H9 (cell line): ENCODE measurements around the gene SLC7A6. TPM values are rescaled to one million over a fixed set of nuclear protein-coding genes. Genes with fewer than 3 reads are reported as not detected.

Source experiments
- DNase-seq: peaks from one replicate; pipeline ENCODE4 v3.0.0-alpha.2; 2017
- H2AFZ ChIP-seq: one replicate; pipeline ENCODE4 v1.6.1; 2013; ENCODE audit warnings: mild to moderate bottlenecking, low read length, control low read depth, moderate library complexity
- H2AK5ac ChIP-seq: 2 replicates; pipeline ENCODE4 v1.6.1; 2013; ENCODE audit warnings: low read length, control low read depth, mixed read lengths; ENCODE audit not compliant: insufficient read length
- H2BK120ac ChIP-seq: one replicate; pipeline ENCODE4 v1.6.1; 2013; ENCODE audit warnings: low read depth, mild to moderate bottlenecking, low read length, control low read depth, inconsistent platforms; ENCODE audit not compliant: poor library complexity, severe bottlenecking
- H2BK12ac ChIP-seq: 2 replicates; pipeline ENCODE4 v1.6.1; 2013; ENCODE audit warnings: low read length, control low read depth, mixed read lengths, low read depth; ENCODE audit not compliant: insufficient read length
- H2BK15ac ChIP-seq: 2 replicates; pipeline ENCODE4 v1.6.1; 2013; ENCODE audit warnings: low read depth, low read length, control low read depth
- H2BK20ac ChIP-seq: one replicate; pipeline ENCODE4 v1.6.1; 2013; ENCODE audit warnings: low read depth, mild to moderate bottlenecking, low read length, control low read depth, inconsistent platforms; ENCODE audit not compliant: poor library complexity, severe bottlenecking
- H2BK5ac ChIP-seq: 2 replicates; pipeline ENCODE4 v1.6.1; 2013; ENCODE audit warnings: low read length, control low read depth, mixed read lengths; ENCODE audit not compliant: insufficient read length
- H3K14ac ChIP-seq: 2 replicates; pipeline ENCODE4 v1.6.1; 2013; ENCODE audit warnings: low read length, control low read depth; ENCODE audit not compliant: insufficient read depth
- H3K18ac ChIP-seq: 2 replicates; pipeline ENCODE4 v1.6.1; 2013; ENCODE audit warnings: low read depth, mild to moderate bottlenecking, mixed read lengths, low read length, control low read depth; ENCODE audit not compliant: insufficient read length
- H3K23ac ChIP-seq: 2 replicates; pipeline ENCODE4 v1.6.1; 2013; ENCODE audit warnings: low read length, control low read depth, mixed read lengths, low read depth; ENCODE audit not compliant: insufficient read length
- H3K23me2 ChIP-seq: 2 replicates; pipeline ENCODE4 v1.6.1; 2013; ENCODE audit warnings: low read depth, mild to moderate bottlenecking, mixed read lengths, low read length, control low read depth; ENCODE audit not compliant: insufficient read length, poor library complexity, severe bottlenecking
- H3K27ac ChIP-seq: 2 replicates; pipeline ENCODE4 v1.5.1; 2013; ENCODE audit warnings: low read length, control low read depth, mixed read lengths, low read depth; ENCODE audit not compliant: insufficient read length
- H3K27me3 ChIP-seq: 2 replicates; pipeline ENCODE4 v1.6.1; 2013; ENCODE audit warnings: low read length, control low read depth, inconsistent platforms; ENCODE audit not compliant: insufficient read depth
- H3K4ac ChIP-seq: 2 replicates; pipeline ENCODE4 v1.6.1; 2013; ENCODE audit warnings: low read depth, mild to moderate bottlenecking, control low read depth, inconsistent platforms, low read length, moderate library complexity
- H3K4me1 ChIP-seq: 2 replicates; pipeline ENCODE4 v1.6.1; 2013; ENCODE audit warnings: low read length, control low read depth, inconsistent platforms; ENCODE audit not compliant: insufficient read depth
- H3K4me2 ChIP-seq: 2 replicates; pipeline ENCODE4 v1.6.1; 2013; ENCODE audit warnings: low read length, control low read depth, mixed read lengths; ENCODE audit not compliant: insufficient read length, insufficient read depth
- H3K56ac ChIP-seq: 2 replicates; pipeline ENCODE4 v1.6.1; 2013; ENCODE audit warnings: low read depth, mild to moderate bottlenecking, mixed read lengths, low read length, control low read depth; ENCODE audit not compliant: insufficient read length
- H3K79me1 ChIP-seq: 2 replicates; pipeline ENCODE4 v1.6.1; 2013; ENCODE audit warnings: low read depth, mild to moderate bottlenecking, moderate library complexity, low read length, control low read depth, inconsistent platforms; ENCODE audit not compliant: insufficient read depth, poor library complexity, severe bottlenecking
- H3K79me2 ChIP-seq: 2 replicates; pipeline ENCODE4 v1.6.1; 2013; ENCODE audit warnings: low read length, control low read depth, inconsistent platforms; ENCODE audit not compliant: insufficient read depth
- H3K9ac ChIP-seq: 2 replicates; pipeline ENCODE4 v1.6.1; 2013; ENCODE audit warnings: low read length, control low read depth, mixed read lengths; ENCODE audit not compliant: insufficient read length; ENCODE audit errors: extremely low read depth
- H3K9me3 ChIP-seq: one replicate; pipeline ENCODE4 v1.6.1; 2013; ENCODE audit warnings: low read depth, low read length, inconsistent platforms; ENCODE audit not compliant: control insufficient read depth
- H3T11ph ChIP-seq: one replicate; pipeline ENCODE4 v1.6.1; 2013; ENCODE audit warnings: mild to moderate bottlenecking, low read length, control low read depth, inconsistent platforms
- H4K20me1 ChIP-seq: one replicate; pipeline ENCODE4 v1.6.1; 2013; ENCODE audit not compliant: control insufficient read depth, insufficient read length, insufficient read depth
- H4K5ac ChIP-seq: 2 replicates; pipeline ENCODE4 v1.6.1; 2013; ENCODE audit warnings: low read depth, mild to moderate bottlenecking, mixed read lengths, low read length, control low read depth; ENCODE audit not compliant: insufficient read length
- H4K8ac ChIP-seq: replicated peaks from 2 replicates; pipeline ENCODE4 v1.6.1; 2013; ENCODE audit warnings: low read length, control low read depth, mixed read lengths, low read depth; ENCODE audit not compliant: insufficient read length
- H4K91ac ChIP-seq: 2 replicates; pipeline ENCODE4 v1.6.1; 2013; ENCODE audit warnings: low read depth, mild to moderate bottlenecking, moderate library complexity, mixed read lengths, low read length, control low read depth; ENCODE audit not compliant: insufficient read length
- H3K27ac Mint-ChIP-seq, 3 experiments: 2 replicates in 2 of 3; 3 replicates in 1 of 3; pipeline ENCODE4 v1.8.0; 2020 to 2021; ENCODE audit warnings: mixed read lengths in 3 of 3, mild to moderate bottlenecking in 1 of 3, moderate library complexity in 1 of 3
- H3K27me3 Mint-ChIP-seq: 2 replicates; pipeline ENCODE4 v1.8.0; 2021; ENCODE audit warnings: low read depth, mild to moderate bottlenecking, moderate library complexity, mixed read lengths
- H3K36me3 Mint-ChIP-seq, 3 experiments: 2 replicates in 2 of 3; 3 replicates in 1 of 3; pipeline ENCODE4 v1.8.0; 2020 to 2021; ENCODE audit warnings: low read depth in 3 of 3, mixed read lengths in 3 of 3; ENCODE audit not compliant: insufficient read depth in 1 of 3
- H3K4me1 Mint-ChIP-seq, 2 experiments: 2 replicates each; pipeline ENCODE4 v1.8.0; 2020; ENCODE audit warnings: mixed read lengths in 2 of 2
- H3K4me3 Mint-ChIP-seq, 2 experiments: 2 replicates in 1 of 2; 3 replicates in 1 of 2; pipeline ENCODE4 v1.8.0; 2020 to 2021; ENCODE audit warnings: mild to moderate bottlenecking in 2 of 2, mixed read lengths in 2 of 2, moderate library complexity in 1 of 2
- H3K9me3 Mint-ChIP-seq, 2 experiments: 2 replicates in 1 of 2; 3 replicates in 1 of 2; pipeline ENCODE4 v1.8.0; 2020; ENCODE audit warnings: mild to moderate bottlenecking in 2 of 2, mixed read lengths in 2 of 2, moderate library complexity in 1 of 2
- CTCF ChIP-seq: fragments of 200-600 bp; sonication (generic); conservative IDR thresholded peaks from 3 replicates; pipeline ENCODE4 v1.8.0; 2021; ENCODE audit warnings: antibody characterized with exemption, mild to moderate bottlenecking
- WGBS: extraction: QIAGEN DNeasy Blood & Tissue Kit; methylation state at CpG from one replicate; pipeline ENCODE4 v1.1.7; 2013; ENCODE audit warnings: missing lambda C conversion rate, low lambda C conversion rate, mixed read lengths; ENCODE audit not compliant: insufficient read length; ENCODE audit errors: extremely low coverage; 5-methylcytosine and 5-hydroxymethylcytosine counted together
- total RNA-seq: library from RNA; stranded (reverse); gene quantifications from 2 replicates; pipeline ENCODE4 v1.2.1, GENCODE V29; 2021

The SLC7A6 gene
- total RNA-seq, 1 experiment from 2014 or later: 21.1 TPM

- no peaks in the 10 kb centered on the region for H3K27me3 Mint-ChIP-seq
- Histone ChIP-seq H2AFZ (no peak overlapping the region), H3K4me1 (no peaks in the 10 kb centered on the region), H3T11ph (no peak overlapping the region), H3K27me3 (no peaks in the 10 kb centered on the region; the same call in 1 of the 2 replicates), H3K56ac (no peak overlapping the region), H4K5ac (no peak overlapping the region), H2AK5ac (no peak overlapping the region), H2BK20ac (no peak overlapping the region), H3K9me3 (no peaks in the 10 kb centered on the region), H4K8ac (no peak overlapping the region), H4K20me1 (no peaks in the 10 kb centered on the region), H3K4ac (no peak overlapping the region), H3K9ac (no peak overlapping the region), H3K23ac (no peak overlapping the region), H3K14ac (no peak overlapping the region), H3K27ac (no peak overlapping the region), H3K18ac (no peak overlapping the region), H4K91ac (no peak overlapping the region), H2BK12ac (no peak overlapping the region), H3K79me2 (no peaks in the 10 kb centered on the region), H3K4me2 (no peak overlapping the region), H2BK15ac (no peak overlapping the region), H2BK120ac (no peak overlapping the region), H2BK5ac (no peak overlapping the region), H3K79me1 (no peaks in the 10 kb centered on the region), H3K23me2 (no peaks in the 10 kb centered on the region)
- WGBS: no CpG with 5 or more reads among the region's 5 CpGs
- no peak overlapping the region for H3K4me3 Mint-ChIP-seq
- peaks cover 27 to 64% (median 58%) of the 10 kb centered on the region in 3 experiments; a peak in 6 of 7 replicates for H3K36me3 Mint-ChIP-seq
- DNase-seq: no peak
- H3K4me1 Mint-ChIP-seq: no peaks in the 10 kb centered on the region
- peak overlapping the region in 1 of 3 experiments; percentile 44; a peak in 1 of 7 replicates for H3K27ac Mint-ChIP-seq
- no peaks in the 10 kb centered on the region for H3K9me3 Mint-ChIP-seq
- TF ChIP-seq CTCF: no peak
Observed at GRCh38 chr16:68335175-68335574, 70.8 kb downstream of the SLC7A6 start.
